Erythroblast (primary cell): ENCODE measurements around the gene PKM.

Experiments used
- GATA1 ChIP-seq: IDR thresholded peaks from 2 replicates; pipeline ENCODE4 v1.6.1; 2011; ENCODE audit warnings: low read depth, mild to moderate bottlenecking, control low read depth, low read length, moderate library complexity
- POLR2A ChIP-seq: IDR thresholded peaks from 2 replicates; pipeline ENCODE4 v1.6.1; 2011; ENCODE audit warnings: mild to moderate bottlenecking, low read length

- TF ChIP-seq POLR2A (no peak), GATA1 (no peak)
Measured at GRCh38 chr15:72168808-72169190, 62.2 kb downstream of the PKM start.
